Trophoblast cell (in vitro differentiated cells and primary cell): ENCODE results near the gene BRPF3. TPM values are rescaled to one million over a fixed set of nuclear protein-coding genes. Genes with fewer than 3 reads are reported as not detected.
A peak's percentile ranks its signal among the peaks of the same experiment; 100 is the strongest.

ENCODE experiments used
- DNase-seq, 2 donors: peaks; one replicate each; pipeline ENCODE4 v3.0.0-alpha.2; 2016
- H2AFZ ChIP-seq: 2 replicates; pipeline ENCODE4 v1.6.1; 2013; ENCODE audit warnings: low read length, moderate library complexity, mild to moderate bottlenecking; ENCODE audit not compliant: insufficient read depth, poor library complexity
- H2AK5ac ChIP-seq: 2 replicates; pipeline ENCODE4 v1.6.1; 2013; ENCODE audit warnings: mild to moderate bottlenecking, low read length
- H2BK120ac ChIP-seq: 2 replicates; pipeline ENCODE4 v1.6.1; 2013; ENCODE audit warnings: low read length, mild to moderate bottlenecking, moderate library complexity; ENCODE audit not compliant: insufficient read depth, poor library complexity
- H2BK12ac ChIP-seq: 2 replicates; pipeline ENCODE4 v1.6.1; 2013; ENCODE audit warnings: mild to moderate bottlenecking, low read length, moderate library complexity
- H2BK5ac ChIP-seq: 2 replicates; pipeline ENCODE4 v1.6.1; 2013; ENCODE audit warnings: low read length, low read depth, moderate library complexity, mild to moderate bottlenecking; ENCODE audit not compliant: poor library complexity
- H3K14ac ChIP-seq: 2 replicates; pipeline ENCODE4 v1.6.1; 2013; ENCODE audit warnings: mild to moderate bottlenecking, low read length
- H3K18ac ChIP-seq: 2 replicates; pipeline ENCODE4 v1.6.1; 2013; ENCODE audit warnings: mild to moderate bottlenecking, low read length
- H3K23ac ChIP-seq: 2 replicates; pipeline ENCODE4 v1.6.1; 2013; ENCODE audit warnings: low read length
- H3K27ac ChIP-seq: 2 replicates; pipeline ENCODE4 v1.5.1; 2013; ENCODE audit warnings: low read depth, mild to moderate bottlenecking, inconsistent platforms, low read length, moderate library complexity
- H3K27me3 ChIP-seq: 2 replicates; pipeline ENCODE4 v1.6.1; 2013; ENCODE audit warnings: inconsistent platforms, mild to moderate bottlenecking, low read length, moderate library complexity; ENCODE audit not compliant: insufficient read depth
- H3K36me3 ChIP-seq, 2 experiments: 1 replicate in 1 of 2; 2 replicates in 1 of 2; pipeline ENCODE4 v1.6.1; 2013; ENCODE audit warnings: low read length in 2 of 2, mild to moderate bottlenecking in 2 of 2, moderate library complexity in 1 of 2; ENCODE audit not compliant: insufficient read depth in 2 of 2, control insufficient read depth in 1 of 2
- H3K4ac ChIP-seq: 2 replicates; pipeline ENCODE4 v1.6.1; 2013; ENCODE audit warnings: low read depth, mild to moderate bottlenecking, low read length, moderate library complexity
- H3K4me1 ChIP-seq, 2 experiments: 1 replicate in 1 of 2; 2 replicates in 1 of 2; pipeline ENCODE4 v1.6.1; 2013; ENCODE audit warnings: low read length in 2 of 2, mild to moderate bottlenecking in 2 of 2, moderate library complexity in 1 of 2; ENCODE audit not compliant: insufficient read depth in 2 of 2, control insufficient read depth in 1 of 2
- H3K4me2 ChIP-seq: 2 replicates; pipeline ENCODE4 v1.6.1; 2013; ENCODE audit warnings: inconsistent platforms, mild to moderate bottlenecking, low read length, moderate library complexity
- H3K4me3 ChIP-seq: 2 replicates; pipeline ENCODE4 v1.5.1; 2013; ENCODE audit warnings: mild to moderate bottlenecking, low read depth, low read length, inconsistent platforms
- H3K79me1 ChIP-seq: one replicate; pipeline ENCODE4 v1.6.1; 2013; ENCODE audit warnings: low read length
- H3K79me2 ChIP-seq: 2 replicates; pipeline ENCODE4 v1.6.1; 2013; ENCODE audit warnings: low read length, mild to moderate bottlenecking; ENCODE audit not compliant: control insufficient read depth, insufficient read depth, poor library complexity
- H3K9ac ChIP-seq: 2 replicates; pipeline ENCODE4 v1.6.1; 2013; ENCODE audit warnings: mild to moderate bottlenecking, low read length
- H3K9me3 ChIP-seq: 2 replicates; pipeline ENCODE4 v1.6.1; 2013; ENCODE audit warnings: low read depth, mild to moderate bottlenecking, control low read depth, inconsistent platforms, low read length; ENCODE audit not compliant: insufficient read depth
- H4K12ac ChIP-seq: 2 replicates; pipeline ENCODE4 v1.6.1; 2013; ENCODE audit warnings: low read depth, mild to moderate bottlenecking, low read length, moderate library complexity
- H4K8ac ChIP-seq: 2 replicates; pipeline ENCODE4 v1.6.1; 2013; ENCODE audit warnings: low read depth, mild to moderate bottlenecking, low read length, moderate library complexity
- H4K91ac ChIP-seq: one replicate; pipeline ENCODE4 v1.6.1; 2013; ENCODE audit warnings: low read depth, mild to moderate bottlenecking, low read length, moderate library complexity
- WGBS: extraction: QIAGEN DNeasy Blood & Tissue Kit; methylation state at CpG from one replicate; pipeline ENCODE4 v1.1.7; 2013; ENCODE audit warnings: missing lambda C conversion rate; ENCODE audit not compliant: insufficient read length, insufficient coverage; ENCODE audit errors: extremely low coverage; 5-methylcytosine and 5-hydroxymethylcytosine counted together
- polyA plus RNA-seq: library from polyadenylated mRNA; stranded (reverse); fragments of 200-250 nt; gene quantifications from 2 replicates; pipeline ENCODE4 v1.2.3, GENCODE V29; 2013

BRPF3 gene
- 28.1 and 28.4 TPM in 2 replicates for polyA plus RNA-seq

DNA sequence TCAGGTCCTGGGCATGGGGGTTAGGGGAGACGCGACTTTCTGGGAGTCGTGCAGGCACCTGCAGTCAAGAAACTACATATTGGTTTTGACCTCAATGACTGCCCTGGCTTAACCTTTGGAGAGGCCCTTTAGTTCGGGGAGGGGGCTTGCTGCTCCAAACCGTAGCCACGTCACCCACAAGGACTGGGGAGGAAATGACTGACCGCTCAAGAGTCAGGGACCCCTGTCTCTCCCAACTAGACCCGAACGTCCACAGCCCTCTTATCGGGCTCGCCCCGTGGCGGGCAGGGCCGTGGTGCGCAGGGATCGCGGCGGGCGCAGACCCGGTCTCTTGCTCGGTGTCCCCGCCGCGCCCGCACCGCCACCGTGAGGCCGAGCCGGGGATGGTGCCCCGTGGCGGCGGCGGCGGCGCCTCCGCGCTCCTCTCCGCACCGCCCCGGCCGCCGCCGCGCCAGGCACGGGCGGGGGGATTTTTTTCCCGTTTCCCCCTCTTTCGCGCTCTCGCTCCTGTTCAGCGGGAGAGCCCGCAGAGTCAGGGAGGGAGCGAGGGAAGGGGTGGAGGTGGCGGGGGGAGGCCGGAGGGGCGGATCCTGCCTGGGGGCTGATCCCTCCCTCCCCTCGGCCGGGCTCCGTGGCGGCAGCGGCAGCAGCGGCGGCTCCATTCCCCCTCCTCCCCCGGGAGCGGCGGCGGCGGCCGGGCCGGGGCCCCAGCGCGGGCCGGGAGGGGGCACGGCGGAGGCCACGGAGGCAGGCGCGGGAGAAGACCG is at the start of gene BRPF3:
TSS of gene BRPF3 (plus strand) at position 632 of the 767 bp plus-strand sequence. CDS start 3,579 bp downstream, outside the sequence.
- H3K14ac ChIP-seq = peak within 1 kb of the TSS; percentile 94
- H3K36me3 ChIP-seq = peaks cover 13 to 18% of the 10 kb centered on the region in 2 experiments
- peaks cover 4 to 10% of the 10 kb centered on the region in 2 experiments for H3K4me1 ChIP-seq
- peaks cover 11% of the 10 kb centered on the region for H3K79me1 ChIP-seq
- H3K4ac ChIP-seq = peak within 1 kb of the TSS; percentile 93
- H4K12ac ChIP-seq = peak within 1 kb of the TSS; percentile 79
- peak within 1 kb of the TSS; percentile 96 for H3K18ac ChIP-seq
- H3K9me3 ChIP-seq = no peaks in the 10 kb centered on the region
- peak within 1 kb of the TSS; percentile 93 for H2BK5ac ChIP-seq
- H2AFZ ChIP-seq = peak within 1 kb of the TSS; percentile 90
- peak within 1 kb of the TSS; percentile 67 for H2AK5ac ChIP-seq
- WGBS = no CpG with 5 or more reads among the region's 79 CpGs
- H3K27me3 ChIP-seq = no peaks in the 10 kb centered on the region
- H3K27ac ChIP-seq = peak within 1 kb of the TSS; percentile 94
- H3K4me3 ChIP-seq = peak within 1 kb of the TSS; percentile 86
- H3K4me2 ChIP-seq = peak within 1 kb of the TSS; percentile 83
- peaks cover 7% of the 10 kb centered on the region for H3K79me2 ChIP-seq
- peak within 1 kb of the TSS; percentile 65 for H2BK12ac ChIP-seq
- H2BK120ac ChIP-seq = peak within 1 kb of the TSS; percentile 86
- peak within 1 kb of the TSS; percentile 95 for H3K9ac ChIP-seq
- H4K8ac ChIP-seq = peak within 1 kb of the TSS; percentile 94
- peak within 1 kb of the TSS; percentile 98 for H4K91ac ChIP-seq
- H3K23ac ChIP-seq = no peak within 1 kb of the TSS
- DNase-seq = peak; percentile 46 to 71

DNA sequence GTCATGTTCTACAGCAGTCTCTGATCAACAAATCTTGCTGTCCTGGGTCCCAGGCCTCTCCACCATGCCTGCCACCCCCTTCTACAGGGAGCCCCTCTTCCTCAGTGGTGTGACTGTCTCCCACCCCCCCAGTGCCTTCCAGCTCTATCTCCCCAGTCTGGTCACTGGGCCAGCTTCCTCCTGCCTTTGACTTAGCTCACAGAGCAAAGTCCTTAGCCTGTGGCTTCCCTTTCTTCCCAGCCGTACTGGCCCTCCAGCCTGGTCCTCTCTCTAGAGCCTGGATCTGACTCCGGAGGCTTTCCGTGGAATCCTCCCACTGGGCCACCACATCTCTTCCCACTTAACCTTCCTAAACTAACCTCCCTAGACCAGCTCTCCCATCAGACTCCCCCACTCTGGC is 49.2 kb upstream of the BRPF3 start:
- WGBS = no CpG with 5 or more reads among the region's 3 CpGs
- Histone ChIP-seq H3K14ac (no peak overlapping the region), H2AFZ (no peak overlapping the region), H4K91ac (no peak overlapping the region), H3K27me3 (no peaks in the 10 kb centered on the region), H4K12ac (no peak overlapping the region), H3K79me2 (no peaks in the 10 kb centered on the region), H2BK12ac (no peak overlapping the region), H3K18ac (no peak overlapping the region), H2BK5ac (no peak overlapping the region), H3K4me2 (no peak overlapping the region), H3K4me1 (no peaks in the 10 kb centered on the region), H3K79me1 (no peaks in the 10 kb centered on the region), H3K27ac (no peak overlapping the region), H3K9ac (no peak overlapping the region), H3K23ac (no peak overlapping the region), H3K36me3 (no peaks in the 10 kb centered on the region), H4K8ac (no peak overlapping the region), H3K4me3 (no peak overlapping the region), H3K9me3 (peaks cover 2% of the 10 kb centered on the region), H2AK5ac (no peak overlapping the region), H3K4ac (no peak overlapping the region), H2BK120ac (no peak overlapping the region)
- DNase-seq = no peak

DNA sequence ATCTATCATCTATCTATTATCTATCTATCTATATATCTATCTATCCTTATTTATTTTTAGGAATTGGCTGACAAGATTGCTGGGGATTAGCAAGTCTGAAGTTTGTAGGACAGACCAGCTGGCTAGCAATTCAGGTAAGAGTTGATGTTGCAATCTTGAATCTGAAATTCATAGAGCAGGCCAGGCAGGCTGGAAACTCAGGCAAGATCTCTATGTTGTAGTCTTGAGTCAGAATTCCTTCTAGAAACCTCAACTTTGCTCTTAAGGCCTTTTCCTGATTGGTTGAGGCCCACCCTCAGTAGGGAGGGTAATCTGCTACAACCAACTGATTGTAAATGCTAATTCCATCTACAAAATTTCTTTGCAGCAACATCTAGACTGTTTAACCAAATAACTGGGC is 47.1 kb upstream of the BRPF3 start:
- peaks cover 2% of the 10 kb centered on the region for H3K9me3 ChIP-seq
- H3K18ac ChIP-seq = no peak overlapping the region
- H3K14ac ChIP-seq = no peak overlapping the region
- peak in 1 of 2 donors; percentile 30 for DNase-seq
- no peaks in the 10 kb centered on the region for H3K36me3 ChIP-seq
- H3K9ac ChIP-seq = no peak overlapping the region
- peaks cover 2 to 4% of the 10 kb centered on the region in 2 experiments for H3K4me1 ChIP-seq
- no peak overlapping the region for H2BK12ac ChIP-seq
- H2AK5ac ChIP-seq = no peak overlapping the region
- no peak overlapping the region for H2AFZ ChIP-seq
- H3K79me2 ChIP-seq = no peaks in the 10 kb centered on the region
- no peak overlapping the region for H4K8ac ChIP-seq
- no peaks in the 10 kb centered on the region for H3K27me3 ChIP-seq
- H4K12ac ChIP-seq = no peak overlapping the region
- peaks cover 1% of the 10 kb centered on the region for H3K79me1 ChIP-seq
- no peak overlapping the region for H2BK120ac ChIP-seq
- H3K4ac ChIP-seq = no peak overlapping the region
- no peak overlapping the region for H2BK5ac ChIP-seq
- no peak overlapping the region for H3K23ac ChIP-seq
- no peak overlapping the region for H4K91ac ChIP-seq
- no peak overlapping the region for H3K27ac ChIP-seq
- no peak overlapping the region for H3K4me3 ChIP-seq
- H3K4me2 ChIP-seq = no peak overlapping the region

DNA sequence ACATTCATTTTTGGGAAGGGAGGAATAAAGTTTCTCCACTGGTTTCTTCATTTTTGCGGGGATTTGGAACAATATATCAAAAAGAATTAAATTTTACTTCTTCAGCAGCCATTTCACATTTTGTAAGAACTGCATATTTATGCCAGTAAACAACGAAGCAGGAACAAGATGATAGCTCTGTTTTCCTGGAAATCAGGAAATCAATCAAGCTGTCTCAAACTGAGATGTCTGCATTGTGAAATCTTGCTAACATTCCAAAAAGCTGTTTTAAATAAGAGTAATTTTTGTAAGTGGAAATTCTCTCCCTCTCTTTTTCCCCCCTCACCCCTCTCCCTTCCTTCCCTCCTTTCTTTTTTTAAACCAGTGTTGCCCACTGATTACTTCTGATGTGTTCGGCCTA is 46.3 kb upstream of the BRPF3 start:
- WGBS = no CpG with 5 or more reads among the region's 3 CpGs

More for the DNA sequence above, 46.3 kb upstream of the BRPF3 start:
- Histone ChIP-seq H3K27ac (no peak overlapping the region), H4K8ac (no peak overlapping the region), H3K23ac (no peak overlapping the region), H2BK120ac (no peak overlapping the region), H2AK5ac (no peak overlapping the region), H3K18ac (no peak overlapping the region), H2AFZ (no peak overlapping the region), H3K9me3 (peaks cover 2% of the 10 kb centered on the region), H3K4me2 (no peak overlapping the region), H2BK5ac (no peak overlapping the region), H3K4me3 (no peak overlapping the region), H3K79me1 (peaks cover 1% of the 10 kb centered on the region), H3K4me1 (peaks cover 5 to 6% of the 10 kb centered on the region in 2 experiments), H3K36me3 (no peaks in the 10 kb centered on the region), H3K27me3 (no peaks in the 10 kb centered on the region), H3K14ac (no peak overlapping the region), H3K9ac (no peak overlapping the region), H2BK12ac (no peak overlapping the region), H3K4ac (no peak overlapping the region), H3K79me2 (no peaks in the 10 kb centered on the region), H4K91ac (no peak overlapping the region), H4K12ac (no peak overlapping the region)
- DNase-seq = no peak
